Measurements from ENCODE around the gene KLHDC8A. TPM values are rescaled to one million over a fixed set of nuclear protein-coding genes. Genes with fewer than 3 reads are reported as not detected.

Gene KLHDC8A
- total RNA-seq, 1 donor, result not detected

- no peak for TF ChIP-seq CTCF (IDR thresholded peaks at IDR 0.05; ENCODE audit: insufficient read depth, low read length)
- H3K4me3 ChIP-seq (ENCODE audit: low read depth, low read length), result no peak overlapping the region
- no peak for DNase-seq (ENCODE audit: low read depth)
Observed at GRCh38 chr1:205304695-205305070, 52.0 kb downstream of the KLHDC8A start.

- DNase-seq (ENCODE audit: low read depth), result no peak
- TF ChIP-seq CTCF (IDR thresholded peaks at IDR 0.05; ENCODE audit: insufficient read depth, low read length), result no peak
- no peak overlapping the region for H3K4me3 ChIP-seq (ENCODE audit: low read depth, low read length)
Observed at GRCh38 chr1:205304046-205304694, 52.6 kb downstream of the KLHDC8A start.

- H3K4me3 ChIP-seq (ENCODE audit: low read depth, low read length), result no peak overlapping the region
- TF ChIP-seq CTCF (IDR thresholded peaks at IDR 0.05; ENCODE audit: insufficient read depth, low read length), result no peak
- no peak for DNase-seq (ENCODE audit: low read depth)
Observed at GRCh38 chr1:205303247-205303888, 53.4 kb downstream of the KLHDC8A start.

GRCh38 chr1:205301842-205302588 lies 54.7 kb downstream of the KLHDC8A start:
- H3K4me3 ChIP-seq (ENCODE audit: low read depth, low read length), result no peak overlapping the region
- DNase-seq (ENCODE audit: low read depth), result peak; percentile 51
- TF ChIP-seq CTCF (IDR thresholded peaks at IDR 0.05; ENCODE audit: insufficient read depth, low read length), result no peak

- no peak for TF ChIP-seq CTCF (IDR thresholded peaks at IDR 0.05; ENCODE audit: insufficient read depth, low read length)
- peak; percentile 95 for DNase-seq (ENCODE audit: low read depth)
- no peak overlapping the region for H3K4me3 ChIP-seq (ENCODE audit: low read depth, low read length)
Observed at GRCh38 chr1:205301205-205301821, 55.4 kb downstream of the KLHDC8A start.

GRCh38 chr1:205300149-205300548 lies 56.6 kb downstream of the KLHDC8A start:
- H3K4me3 ChIP-seq (ENCODE audit: low read depth, low read length), result no peak overlapping the region
- DNase-seq (ENCODE audit: low read depth), result no peak
- no peak for TF ChIP-seq CTCF (IDR thresholded peaks at IDR 0.05; ENCODE audit: insufficient read depth, low read length)

Data from fibroblast of the aortic adventitia (primary cell).